Measurements from ENCODE around the gene UBE3B. TPM values are rescaled to one million over a fixed set of nuclear protein-coding genes. Genes with fewer than 3 reads are reported as not detected.

UBE3B gene
- polyA plus RNA-seq, 1 donor = 22.3 TPM

DNA sequence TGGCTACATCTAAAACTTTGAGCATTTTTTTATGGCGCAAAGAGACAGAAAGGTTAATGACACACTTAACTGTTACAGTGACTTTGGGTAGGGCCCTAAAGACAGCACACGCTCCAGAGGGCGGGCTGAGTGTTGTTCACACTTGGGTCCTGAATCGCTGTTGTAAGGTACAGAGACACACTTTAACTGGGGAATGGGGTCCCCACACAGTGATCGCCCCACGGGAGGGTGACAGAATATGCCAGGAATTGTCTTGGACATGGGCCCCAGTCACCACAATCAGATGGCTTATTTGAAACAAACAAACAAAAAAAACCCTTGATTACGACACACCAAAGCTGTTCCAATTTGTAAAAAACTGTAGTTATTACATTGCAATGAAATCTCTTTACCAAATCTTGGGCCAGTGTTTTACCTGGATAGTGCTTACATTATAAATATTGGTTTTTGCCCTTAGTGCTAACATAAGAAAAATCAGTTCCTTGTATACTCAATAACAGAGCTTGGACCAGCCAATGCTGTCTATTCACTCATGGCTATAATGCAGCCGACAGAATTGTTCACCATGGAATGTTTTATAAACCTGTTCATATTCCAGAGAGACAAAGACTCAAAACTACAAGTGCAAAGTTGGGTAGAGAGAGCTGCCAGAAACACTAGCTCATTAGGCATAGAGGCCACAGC, 28.6 kb upstream of the UBE3B start:
- no peak for DNase-seq (ENCODE audit: low read depth)

DNA sequence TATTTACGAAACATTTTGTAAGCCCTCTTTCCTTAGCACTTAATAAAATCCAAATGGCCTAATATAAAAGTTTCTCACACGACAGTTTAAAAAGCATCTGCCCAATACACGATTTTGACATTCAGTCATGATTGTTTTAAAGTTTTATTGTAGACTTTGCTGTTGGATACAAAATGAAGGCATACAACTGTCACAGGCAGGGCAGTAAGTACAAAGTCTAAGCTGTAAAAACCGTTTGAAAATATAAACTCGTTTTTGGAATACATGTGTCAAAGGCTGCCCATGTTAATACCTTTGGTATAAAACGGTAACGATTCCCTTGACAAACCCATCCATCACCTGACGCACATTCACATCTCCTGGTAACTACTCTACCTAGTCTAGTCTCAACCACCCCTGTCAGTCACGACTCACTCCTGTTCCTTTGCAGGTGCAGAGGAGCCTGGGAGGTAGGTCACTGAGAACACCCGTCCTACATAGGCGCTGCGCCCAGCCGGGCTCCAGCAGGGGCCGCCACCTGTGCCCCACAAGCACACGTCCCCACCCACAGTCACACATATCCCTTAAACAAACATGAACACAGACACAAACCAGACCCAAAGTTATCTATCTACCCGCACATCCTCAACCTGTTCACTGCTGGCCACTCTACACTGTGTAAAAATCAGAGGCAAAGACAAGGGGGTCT, 27.4 kb upstream of the UBE3B start:
- no peak for DNase-seq (ENCODE audit: low read depth)

DNA sequence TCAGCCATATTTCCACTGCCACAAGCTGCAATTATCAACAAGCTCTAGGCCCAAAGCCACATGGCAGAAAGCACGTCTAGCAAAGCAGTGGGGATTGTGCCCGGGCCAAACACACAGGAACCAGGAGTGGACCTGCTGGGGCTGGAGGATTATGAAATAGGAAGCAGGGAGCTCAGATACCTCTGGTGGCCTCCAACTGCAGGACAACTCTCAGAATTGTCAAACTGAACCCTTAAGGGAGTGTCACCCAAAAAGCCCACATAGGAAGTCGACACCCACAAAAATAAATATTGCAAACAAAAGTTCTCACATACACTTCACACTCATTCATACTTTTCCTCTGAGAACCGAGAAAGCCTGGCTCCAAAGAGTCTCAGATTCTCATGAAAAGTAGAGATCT, 26.5 kb upstream of the UBE3B start:
- DNase-seq (ENCODE audit: low read depth) = no peak

DNA sequence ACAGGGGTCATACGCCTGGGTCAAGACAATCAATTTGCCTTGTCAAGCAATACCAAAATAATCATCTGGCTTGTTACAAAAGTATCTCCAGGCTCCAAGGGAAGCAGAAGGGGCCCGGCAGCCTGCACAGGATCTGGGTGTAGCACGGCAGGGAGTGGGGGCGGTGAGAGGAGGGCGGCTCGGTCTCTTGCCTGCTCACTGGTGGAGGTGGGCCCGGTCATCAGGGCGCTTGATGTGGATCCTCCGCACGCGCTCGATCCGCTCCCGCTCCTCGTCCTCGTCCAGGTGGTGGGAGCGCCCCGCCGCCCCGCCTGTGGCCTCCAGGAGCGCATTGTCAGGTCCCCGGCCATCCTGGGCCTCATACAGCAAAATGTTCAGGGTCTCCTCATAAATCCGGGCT, 26.0 kb upstream of the UBE3B start:
- DNase-seq (ENCODE audit: low read depth) = no peak

DNA sequence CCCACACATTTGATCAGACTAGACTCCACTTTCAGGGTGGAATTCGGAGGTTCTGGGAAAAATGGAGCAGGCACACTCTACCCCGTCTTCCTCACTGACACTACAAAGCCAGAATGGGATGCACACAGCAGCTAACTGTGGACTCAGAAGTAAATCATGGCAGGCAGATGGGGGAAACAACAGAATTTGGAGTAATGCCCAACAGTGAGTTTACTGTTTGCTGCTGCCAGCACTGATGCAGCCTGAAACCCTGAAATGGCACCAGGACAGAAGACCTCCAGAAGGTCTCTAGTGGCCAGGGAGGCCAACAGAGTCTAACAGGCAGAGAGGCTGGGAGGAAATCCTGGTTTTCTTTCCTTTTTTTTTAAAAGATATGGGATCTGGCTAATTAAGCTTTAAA, 24.9 kb upstream of the UBE3B start:
- no peak for DNase-seq (ENCODE audit: low read depth)

DNA sequence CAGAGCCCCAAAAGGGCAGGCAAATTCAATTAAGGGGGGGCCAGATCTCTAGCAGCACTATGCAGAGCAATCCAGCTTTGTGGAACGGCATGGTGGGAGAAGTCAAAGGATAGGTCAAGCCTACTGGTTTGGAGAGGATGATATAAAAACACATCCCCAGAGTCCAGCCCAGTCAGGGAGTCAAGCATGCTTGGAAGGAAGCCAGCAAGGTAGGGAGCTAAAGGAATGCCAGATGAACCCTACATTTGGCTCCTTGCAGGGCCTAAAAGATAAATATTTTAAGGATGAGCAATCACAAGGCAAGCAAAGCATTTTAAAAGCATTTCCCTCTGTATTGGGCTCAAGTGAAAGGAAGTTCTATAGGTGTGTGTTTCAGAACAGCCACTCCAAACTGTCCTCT, 21.7 kb upstream of the UBE3B start:
- no peak for DNase-seq (ENCODE audit: low read depth)

DNA sequence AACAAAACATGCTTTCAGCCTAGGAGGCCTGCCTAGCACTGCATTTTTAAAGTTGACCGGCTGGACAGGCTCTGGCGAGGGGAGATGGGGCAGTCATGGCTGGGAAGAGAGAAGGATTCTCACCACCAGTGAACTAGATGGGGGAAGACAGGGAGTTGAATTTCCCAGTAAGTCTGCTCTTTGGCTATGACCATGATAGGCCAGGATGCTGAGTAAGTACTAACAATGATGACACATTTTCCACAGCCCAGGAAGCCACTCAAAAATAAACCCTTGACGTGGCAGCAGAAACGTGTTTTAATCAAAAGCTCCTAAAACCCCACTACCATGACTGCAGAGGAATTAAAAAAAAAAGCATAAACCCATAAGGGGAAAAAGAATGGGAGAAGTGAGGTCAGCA, 19.3 kb upstream of the UBE3B start:
- DNase-seq (ENCODE audit: low read depth) = no peak

DNA sequence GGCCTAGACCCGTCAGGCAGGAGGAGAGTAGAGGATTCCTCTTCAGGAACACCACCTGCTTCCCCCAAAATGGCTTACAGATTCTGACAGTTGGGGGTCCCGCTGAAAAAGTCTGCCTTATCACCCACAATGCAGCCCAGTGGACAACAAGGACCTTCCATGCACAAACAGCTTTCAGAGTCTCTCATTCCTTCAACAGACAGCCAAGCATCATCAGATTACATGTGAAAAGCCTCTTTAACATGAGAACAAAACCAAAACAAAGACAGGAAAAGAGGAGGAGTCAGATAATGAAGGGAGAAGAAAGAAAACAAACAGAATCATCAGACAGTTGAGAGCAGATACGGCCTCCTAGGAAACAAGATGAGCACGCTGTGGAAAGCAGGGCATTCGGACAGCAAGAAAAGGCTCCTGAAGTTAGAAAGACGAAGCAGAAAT, 18.6 kb upstream of the UBE3B start:
- no peak for DNase-seq (ENCODE audit: low read depth)

DNA sequence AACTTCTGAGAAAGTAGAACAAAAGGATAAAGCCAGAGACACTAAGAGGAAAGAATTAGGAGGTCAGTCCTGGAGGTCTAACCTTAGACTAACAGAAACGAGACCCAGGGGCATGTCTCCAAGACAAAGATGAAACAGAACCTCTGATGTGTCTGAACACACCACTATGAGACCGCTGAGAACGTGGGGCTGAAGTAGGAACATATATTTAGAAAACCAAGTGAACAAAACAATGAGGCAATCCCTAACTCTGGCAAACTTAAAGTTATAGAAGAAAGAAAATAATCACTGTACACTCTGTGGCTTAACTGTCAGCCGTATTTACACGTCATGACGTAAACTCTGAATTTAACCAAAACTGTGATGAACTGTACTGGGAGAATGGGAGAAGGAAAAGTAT, 18.2 kb upstream of the UBE3B start:
- DNase-seq (ENCODE audit: low read depth) = no peak

DNA sequence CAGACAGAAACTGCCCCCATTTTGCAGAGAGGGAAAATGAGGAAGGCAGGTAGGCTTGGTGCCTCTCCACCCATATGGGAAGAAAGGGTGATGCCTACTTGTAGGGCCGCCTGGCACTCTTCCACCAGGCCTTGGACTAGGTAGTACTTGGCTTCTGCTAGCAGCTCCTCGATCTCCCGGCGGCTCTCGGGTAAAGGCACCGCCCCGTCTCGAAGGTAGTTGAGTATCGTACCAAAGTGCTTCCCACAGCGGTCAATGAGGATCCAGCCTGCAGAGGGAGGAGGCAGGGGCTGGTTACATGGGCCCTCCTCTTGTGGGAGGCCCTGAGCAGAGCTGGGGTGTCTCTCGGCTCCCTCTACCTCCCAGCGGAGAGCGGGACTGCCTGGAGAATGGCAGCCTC, 16.9 kb upstream of the UBE3B start:
- DNase-seq (ENCODE audit: low read depth) = no peak

DNA sequence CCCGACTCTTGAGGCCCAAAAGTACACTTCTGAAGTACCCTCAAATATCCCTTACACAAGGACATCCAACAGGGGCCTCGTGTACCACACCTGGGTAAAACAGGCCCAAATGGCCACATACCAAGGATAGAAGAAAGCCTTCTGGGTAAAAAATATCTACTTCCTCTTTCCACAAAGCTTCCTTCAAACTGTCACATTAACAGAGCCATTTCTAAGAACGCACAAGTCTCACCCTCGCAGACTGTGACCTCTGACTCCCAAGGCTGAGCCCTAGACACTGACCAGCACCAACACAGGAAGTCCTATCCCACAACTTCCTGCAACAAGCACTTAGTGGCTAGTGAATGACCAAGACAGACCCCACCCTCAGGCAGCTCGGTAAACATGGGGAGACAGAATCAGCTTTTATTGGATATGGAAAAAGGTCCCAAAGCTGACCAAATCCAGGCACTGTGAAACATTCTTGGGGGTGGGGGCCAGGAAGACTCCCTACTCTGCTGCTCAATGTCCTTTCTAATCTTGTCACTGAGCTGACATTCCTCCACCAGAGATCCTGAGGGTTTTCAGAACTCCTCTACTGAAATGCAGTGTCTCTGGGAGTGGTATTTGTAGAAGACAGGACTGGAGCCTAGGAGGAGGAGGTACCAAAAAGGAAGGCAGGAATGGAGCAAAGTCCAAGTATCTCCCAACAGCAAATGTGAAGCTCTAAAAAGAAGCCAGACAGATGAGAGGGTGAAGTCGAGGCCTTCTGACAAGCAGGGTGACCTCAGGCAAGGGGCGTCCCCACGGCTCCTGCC, 16.2 kb upstream of the UBE3B start:
- DNase-seq (ENCODE audit: low read depth) = no peak

DNA sequence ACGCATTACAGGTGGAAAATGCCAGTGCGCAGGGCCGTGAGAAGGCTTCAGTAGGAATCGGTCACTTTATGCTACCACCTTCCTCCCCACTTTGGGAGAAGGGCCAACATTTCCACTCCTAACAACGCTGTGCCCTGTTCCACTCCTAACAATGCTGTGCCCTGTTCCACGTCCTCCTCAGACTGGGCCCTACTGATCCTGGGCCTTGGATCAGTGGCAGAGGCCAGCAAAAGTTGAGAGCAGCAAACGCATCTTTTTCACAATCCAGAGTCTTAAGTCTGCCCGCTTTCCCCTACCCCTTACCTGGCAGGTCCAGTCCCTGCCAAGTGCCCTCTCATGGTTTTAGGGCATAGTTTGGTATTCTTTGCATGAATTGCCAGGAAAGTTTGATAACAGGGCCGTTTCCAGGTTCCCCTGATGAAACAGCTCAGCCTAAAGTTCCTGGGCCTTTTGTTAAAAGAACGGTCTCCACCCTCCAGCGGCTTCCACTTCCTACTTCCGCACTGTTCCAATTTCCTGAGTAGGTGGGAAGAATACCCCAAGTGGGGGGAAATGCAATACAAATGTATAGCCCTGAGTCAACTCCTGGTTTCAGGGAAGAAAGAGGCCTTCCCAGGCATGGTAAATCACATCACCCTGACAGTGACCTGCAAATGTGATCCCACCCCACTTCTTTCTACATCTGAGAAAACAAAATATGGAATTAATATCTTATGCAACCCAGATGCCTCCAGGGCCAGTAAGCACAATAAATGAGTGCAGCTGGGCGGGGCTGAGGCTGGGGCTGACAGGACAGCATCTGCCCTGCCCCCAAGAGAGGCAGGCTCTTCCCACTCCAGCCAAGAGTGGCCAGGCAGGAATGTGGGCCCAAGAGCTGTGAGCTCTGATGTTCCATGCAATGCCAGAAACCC, 15.3 kb upstream of the UBE3B start:
- DNase-seq (ENCODE audit: low read depth) = no peak

DNA sequence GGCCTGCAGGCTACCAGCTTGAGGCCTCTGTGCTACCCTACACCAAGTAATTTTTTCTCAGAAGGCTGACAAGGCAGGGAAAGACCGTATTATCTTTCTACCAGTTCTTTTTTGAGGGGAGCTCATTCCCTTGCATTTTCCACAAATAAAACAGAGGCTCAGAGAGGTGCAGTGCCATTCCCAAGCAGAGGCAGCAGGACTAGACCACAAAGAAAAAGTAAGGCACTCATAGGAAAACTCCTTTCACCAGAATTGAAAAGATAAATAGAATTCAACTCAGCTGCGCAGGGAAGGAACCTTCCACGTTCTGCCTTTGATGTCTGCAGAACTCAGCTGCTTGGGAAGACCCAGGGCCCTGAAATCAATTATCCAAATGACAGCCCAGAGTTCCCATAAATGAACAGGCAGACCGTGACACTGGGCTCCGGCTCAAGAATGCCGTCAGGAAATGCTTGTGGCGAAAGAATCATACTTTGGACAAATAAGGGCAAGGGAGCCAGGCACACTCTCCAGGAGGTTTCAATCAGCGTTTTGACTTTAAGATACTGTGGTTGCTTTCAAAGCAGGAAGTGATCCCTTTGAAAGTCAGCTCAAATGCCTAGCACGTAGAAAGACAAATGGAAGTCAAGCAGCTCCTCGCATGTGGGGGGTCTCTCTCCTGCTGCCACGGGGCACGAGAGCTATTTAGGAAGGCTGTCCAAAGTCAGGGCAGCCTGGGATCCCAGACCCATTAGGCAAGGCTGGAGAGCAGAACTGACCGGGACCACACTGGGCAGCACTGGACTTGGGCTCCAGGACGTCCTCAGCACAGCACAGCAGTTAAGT, 14.4 kb upstream of the UBE3B start:
- no peak for DNase-seq (ENCODE audit: low read depth)

DNA sequence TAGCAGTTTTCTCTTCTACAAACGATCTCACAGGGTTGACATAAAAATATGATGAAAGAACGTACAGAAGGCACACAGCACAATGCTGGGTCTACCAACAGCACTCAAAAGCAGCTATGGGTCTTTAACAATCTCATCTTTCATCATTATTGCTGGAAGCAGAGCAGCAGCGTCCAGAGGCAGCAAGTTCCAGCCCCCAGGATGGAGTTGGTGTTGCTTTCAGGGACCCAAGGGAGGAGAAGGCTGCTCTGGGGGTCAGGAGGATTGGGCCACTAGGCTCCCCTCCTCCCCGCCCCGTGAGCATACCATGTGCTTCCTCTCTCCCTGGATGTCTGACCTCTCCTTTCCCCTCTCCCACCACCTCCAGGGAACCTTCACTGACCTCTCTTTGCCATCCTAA, 13.7 kb upstream of the UBE3B start:
- DNase-seq (ENCODE audit: low read depth) = no peak

DNA sequence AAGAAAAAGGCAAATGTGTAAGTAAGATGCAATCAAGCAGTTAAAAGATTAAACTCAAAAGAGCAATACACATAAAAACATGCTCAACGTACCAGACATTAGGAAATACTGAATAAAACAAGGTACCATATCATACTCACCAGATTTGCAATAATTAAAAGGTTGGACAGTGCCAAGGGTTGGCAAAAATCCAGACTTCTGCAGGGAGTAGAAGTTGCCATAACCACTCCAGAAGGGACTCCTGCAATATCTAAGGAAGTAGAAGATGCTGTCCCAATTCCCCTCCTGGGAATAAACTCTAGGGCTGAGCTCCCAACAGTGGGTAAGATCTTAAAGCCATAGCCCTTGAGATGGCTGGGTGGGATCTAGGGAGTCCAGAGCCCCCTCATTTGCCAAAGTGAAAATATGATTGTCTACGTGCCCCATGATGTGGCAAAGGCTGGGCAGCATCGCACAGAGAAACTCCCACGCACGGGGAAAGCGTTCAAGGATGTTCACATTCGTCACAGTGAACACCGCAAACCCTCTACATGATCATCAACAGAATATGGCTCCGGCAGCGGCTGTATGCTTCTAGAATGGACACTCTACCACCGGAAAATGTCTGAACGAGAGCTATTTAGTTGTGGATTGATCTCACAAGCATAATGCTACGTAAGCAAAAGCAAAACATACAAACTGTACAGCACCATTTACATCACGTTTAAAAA, 12.6 kb upstream of the UBE3B start:
- no peak for DNase-seq (ENCODE audit: low read depth)

DNA sequence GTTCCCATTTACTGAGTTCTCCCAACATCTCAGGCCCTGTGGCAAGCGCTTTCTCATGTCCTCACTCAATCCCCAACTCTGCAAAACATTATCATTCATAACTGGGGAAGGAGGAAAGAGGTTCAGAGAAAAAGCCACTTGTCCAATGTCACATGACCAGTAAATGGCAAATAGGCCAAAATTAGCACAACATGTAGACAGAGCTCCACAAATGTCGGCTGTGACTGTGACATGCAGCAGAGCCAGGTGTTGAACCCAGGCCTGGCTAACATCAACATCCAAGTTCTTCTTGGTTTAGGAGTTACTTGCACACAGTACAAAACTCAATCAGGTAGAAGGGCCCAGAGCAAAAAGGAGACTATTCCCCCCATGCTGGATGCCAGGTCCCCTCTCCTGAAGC, 11.1 kb upstream of the UBE3B start:
- DNase-seq (ENCODE audit: low read depth) = no peak

DNA sequence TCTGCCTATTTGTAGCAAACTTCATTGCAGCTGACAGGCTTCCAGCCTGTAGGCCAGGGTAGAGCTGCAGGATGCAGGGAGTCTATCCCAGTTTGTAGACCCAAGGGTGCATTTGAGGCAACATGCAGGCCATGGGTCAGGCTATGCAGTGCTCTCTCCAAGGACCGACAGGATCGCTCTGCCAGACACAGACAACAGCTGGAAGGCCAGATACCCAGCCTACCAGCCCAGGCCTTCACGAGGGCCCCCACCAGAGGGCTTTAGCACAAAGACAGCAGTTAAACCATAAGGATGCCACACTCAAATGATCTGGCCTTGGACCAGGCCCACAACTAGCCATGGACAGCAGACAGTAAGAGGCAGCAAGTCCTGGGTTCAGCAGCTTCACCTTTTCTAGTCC, 10.6 kb upstream of the UBE3B start:
- DNase-seq (ENCODE audit: low read depth) = no peak

DNA sequence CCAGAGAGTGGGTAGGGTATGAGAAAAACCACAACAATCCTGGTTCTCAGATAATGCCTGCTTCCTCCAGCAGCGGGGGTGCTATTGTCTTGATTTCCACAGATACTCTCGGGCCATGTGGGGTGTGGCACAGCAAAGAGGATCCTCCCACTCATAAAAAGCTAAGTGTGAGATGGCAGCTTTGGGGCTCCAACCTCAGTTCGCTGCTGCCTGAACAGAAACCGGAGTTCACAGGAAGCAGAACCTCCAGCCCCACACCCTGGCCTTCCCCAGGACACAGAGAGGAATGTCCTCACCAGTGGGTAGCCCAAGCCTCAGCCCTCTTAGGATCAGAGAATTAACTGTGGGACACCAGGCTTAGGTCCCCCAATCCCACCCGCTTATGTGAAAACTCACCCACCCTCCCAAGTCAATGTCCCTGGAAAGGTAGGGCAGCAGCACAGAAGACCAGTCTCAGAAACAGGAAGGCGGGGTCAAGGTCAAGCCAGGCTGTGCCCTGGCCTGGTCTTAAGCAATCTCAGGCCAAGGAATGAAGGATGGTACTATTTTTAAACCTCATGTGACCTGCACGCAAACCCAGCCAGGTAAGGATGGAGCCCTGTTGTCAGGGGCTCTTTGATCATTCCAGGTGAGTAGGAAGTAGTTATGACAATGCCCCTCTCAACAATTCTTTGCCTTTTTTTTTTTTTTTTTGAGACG, 9.3 kb upstream of the UBE3B start:
- no peak for DNase-seq (ENCODE audit: low read depth)

DNA sequence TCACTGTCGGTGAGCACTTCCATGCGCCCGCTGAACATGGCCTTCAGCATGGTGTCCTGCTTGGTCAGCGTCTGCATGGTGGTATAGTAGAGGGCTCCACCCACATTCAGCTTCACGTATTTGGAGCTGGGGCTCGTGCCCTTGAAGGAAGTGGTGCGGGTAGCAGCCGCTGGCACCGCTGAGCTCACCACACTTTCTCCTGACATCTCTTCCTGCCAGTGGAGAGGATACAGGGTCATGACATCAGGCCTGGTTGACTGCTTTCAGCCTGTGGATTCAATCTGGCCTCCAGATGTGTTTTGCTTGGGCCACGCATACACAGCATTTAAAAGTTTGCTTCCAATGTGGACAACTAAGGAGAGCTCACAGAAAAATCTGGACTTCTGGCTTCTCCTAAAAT, 7.9 kb upstream of the UBE3B start:
- DNase-seq (ENCODE audit: low read depth) = no peak

DNA sequence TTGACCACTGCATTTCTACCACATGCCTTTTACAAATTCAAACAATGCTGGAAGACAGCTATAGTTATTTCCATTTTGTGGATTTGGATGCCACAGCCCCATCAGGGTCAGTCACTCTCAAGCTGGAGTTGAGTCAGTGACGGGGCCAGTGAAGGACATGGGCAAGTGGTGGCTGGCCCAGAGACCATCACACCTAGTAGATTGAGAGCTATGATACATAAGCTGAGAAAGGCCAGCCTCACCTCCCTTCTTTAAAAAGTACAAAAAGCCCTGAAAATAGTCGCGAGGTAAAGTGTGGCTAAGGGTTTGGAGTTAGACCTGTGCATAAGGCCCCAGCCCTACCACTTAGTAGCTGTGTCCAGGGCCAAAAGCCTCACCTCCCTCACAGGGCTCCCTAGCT, 4.4 kb upstream of the UBE3B start:
- DNase-seq (ENCODE audit: low read depth) = no peak

Data from forelimb muscle (tissue), 1 donor.